GM12874 (cell line): ENCODE measurements around the gene GTPBP3.

Experiments
- TF ChIP-seq, protein P1 (sequence below): IDR thresholded peaks from 2 replicates; pipeline ENCODE4 v1.5.1; 2011; ENCODE audit warnings: low read depth, mild to moderate bottlenecking, control low read depth, low read length, moderate library complexity; ENCODE audit not compliant: insufficient read depth

Gene GTPBP3

GRCh38 chr19:17300992-17301619 is 36.2 kb upstream of the GTPBP3 start:
- TF ChIP-seq, protein P1, sequence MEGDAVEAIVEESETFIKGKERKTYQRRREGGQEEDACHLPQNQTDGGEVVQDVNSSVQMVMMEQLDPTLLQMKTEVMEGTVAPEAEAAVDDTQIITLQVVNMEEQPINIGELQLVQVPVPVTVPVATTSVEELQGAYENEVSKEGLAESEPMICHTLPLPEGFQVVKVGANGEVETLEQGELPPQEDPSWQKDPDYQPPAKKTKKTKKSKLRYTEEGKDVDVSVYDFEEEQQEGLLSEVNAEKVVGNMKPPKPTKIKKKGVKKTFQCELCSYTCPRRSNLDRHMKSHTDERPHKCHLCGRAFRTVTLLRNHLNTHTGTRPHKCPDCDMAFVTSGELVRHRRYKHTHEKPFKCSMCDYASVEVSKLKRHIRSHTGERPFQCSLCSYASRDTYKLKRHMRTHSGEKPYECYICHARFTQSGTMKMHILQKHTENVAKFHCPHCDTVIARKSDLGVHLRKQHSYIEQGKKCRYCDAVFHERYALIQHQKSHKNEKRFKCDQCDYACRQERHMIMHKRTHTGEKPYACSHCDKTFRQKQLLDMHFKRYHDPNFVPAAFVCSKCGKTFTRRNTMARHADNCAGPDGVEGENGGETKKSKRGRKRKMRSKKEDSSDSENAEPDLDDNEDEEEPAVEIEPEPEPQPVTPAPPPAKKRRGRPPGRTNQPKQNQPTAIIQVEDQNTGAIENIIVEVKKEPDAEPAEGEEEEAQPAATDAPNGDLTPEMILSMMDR = no peak

- TF ChIP-seq, protein P1 = no peak
Measured at GRCh38 chr19:17302391-17303166, 34.8 kb upstream of the GTPBP3 start.

DNA sequence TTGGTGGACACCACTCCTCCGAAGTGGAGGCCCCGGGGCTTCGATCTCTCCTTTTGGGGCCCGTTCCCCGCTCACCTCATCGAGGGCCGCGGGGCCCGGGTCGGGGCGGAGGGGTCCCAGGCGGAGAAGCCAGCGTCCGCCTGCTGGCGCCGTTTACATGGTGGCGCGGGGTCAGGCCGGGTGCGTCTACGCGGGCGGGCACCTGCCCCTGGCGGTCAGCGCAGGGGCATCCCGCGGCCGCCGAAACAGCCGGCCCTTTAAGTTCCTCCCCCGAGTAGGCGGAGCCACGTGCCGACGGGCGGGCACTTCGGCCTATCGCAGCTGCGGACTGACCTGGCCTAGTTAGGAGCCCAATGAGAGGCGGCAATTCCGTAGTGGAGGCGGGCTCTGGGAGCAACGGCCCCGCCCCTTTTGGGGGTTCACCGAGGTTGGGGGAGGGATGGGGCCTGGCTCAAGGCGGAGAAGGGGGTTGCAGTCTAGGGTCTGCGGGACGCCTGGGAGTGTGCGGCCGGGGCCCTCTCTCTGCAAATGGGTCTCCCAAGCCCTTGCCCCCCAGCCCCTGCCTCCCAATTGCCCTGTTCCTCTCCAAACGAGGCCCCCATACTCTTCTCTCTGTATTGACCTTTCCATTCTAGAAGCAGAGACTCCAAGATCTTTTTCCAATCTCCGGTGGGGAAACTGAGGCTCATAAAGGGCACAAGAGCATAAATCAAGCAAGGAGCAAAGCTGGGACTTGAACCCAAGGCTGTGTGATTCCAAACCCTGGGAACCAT is 34.0 kb upstream of the GTPBP3 start, which contains the start of gene ABHD8:
ABHD8 (minus strand) TSS at position 259 of the 773 bp plus-strand sequence. CDS start 1,809 bp downstream, outside the sequence.
- TF ChIP-seq, protein P1 = peak; percentile 57

DNA sequence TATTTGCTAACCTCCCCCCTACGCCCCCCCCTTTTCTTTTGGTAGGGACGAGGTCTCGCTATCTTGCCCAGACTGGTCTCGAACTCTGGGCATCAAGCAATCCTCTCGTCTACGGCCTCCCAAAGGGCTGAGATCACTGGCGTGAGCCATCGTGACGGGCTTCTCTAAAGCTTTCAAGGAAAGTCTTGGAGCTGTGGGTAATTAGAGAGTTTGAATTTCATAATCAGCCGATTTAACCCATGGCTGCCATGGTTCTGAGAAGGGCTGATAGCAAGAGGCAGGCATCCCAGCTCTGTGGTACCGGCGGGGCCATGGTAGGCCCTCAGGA is 33.4 kb upstream of the GTPBP3 start:
- TF ChIP-seq, protein P1 = no peak

- TF ChIP-seq, protein P1 = no peak
Measured at GRCh38 chr19:17304386-17305215, 32.8 kb upstream of the GTPBP3 start.

DNA sequence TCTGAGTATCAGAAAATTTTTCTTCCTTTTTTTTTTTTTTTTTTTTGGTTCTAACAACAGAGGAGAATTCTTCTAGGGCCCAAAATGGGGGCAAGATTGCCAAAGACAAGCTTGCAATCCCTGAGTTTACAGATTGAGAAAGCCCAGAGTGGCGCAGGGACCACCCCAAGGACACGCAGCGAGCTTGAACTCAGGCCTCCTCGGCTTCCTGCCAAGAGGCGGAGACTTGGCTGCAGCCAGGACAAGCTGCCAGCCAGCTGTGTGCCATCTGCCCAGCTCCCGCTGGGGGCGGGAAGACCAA is 32.2 kb upstream of the GTPBP3 start:
- TF ChIP-seq, protein P1 = no peak
